H9 (cell line): ENCODE data around the gene RPS19. TPM values are rescaled to one million over a fixed set of nuclear protein-coding genes. Genes with fewer than 3 reads are reported as not detected.

Experiments used
- DNase-seq: peaks from one replicate; pipeline ENCODE4 v3.0.0-alpha.2; 2017
- H2AFZ ChIP-seq: one replicate; pipeline ENCODE4 v1.6.1; 2013; ENCODE audit warnings: mild to moderate bottlenecking, low read length, control low read depth, moderate library complexity
- H2AK5ac ChIP-seq: 2 replicates; pipeline ENCODE4 v1.6.1; 2013; ENCODE audit warnings: low read length, control low read depth, mixed read lengths; ENCODE audit not compliant: insufficient read length
- H2BK120ac ChIP-seq: one replicate; pipeline ENCODE4 v1.6.1; 2013; ENCODE audit warnings: low read depth, mild to moderate bottlenecking, low read length, control low read depth, inconsistent platforms; ENCODE audit not compliant: poor library complexity, severe bottlenecking
- H2BK12ac ChIP-seq: 2 replicates; pipeline ENCODE4 v1.6.1; 2013; ENCODE audit warnings: low read length, control low read depth, mixed read lengths, low read depth; ENCODE audit not compliant: insufficient read length
- H2BK15ac ChIP-seq: 2 replicates; pipeline ENCODE4 v1.6.1; 2013; ENCODE audit warnings: low read depth, low read length, control low read depth
- H2BK20ac ChIP-seq: one replicate; pipeline ENCODE4 v1.6.1; 2013; ENCODE audit warnings: low read depth, mild to moderate bottlenecking, low read length, control low read depth, inconsistent platforms; ENCODE audit not compliant: poor library complexity, severe bottlenecking
- H2BK5ac ChIP-seq: 2 replicates; pipeline ENCODE4 v1.6.1; 2013; ENCODE audit warnings: low read length, control low read depth, mixed read lengths; ENCODE audit not compliant: insufficient read length
- H3K14ac ChIP-seq: 2 replicates; pipeline ENCODE4 v1.6.1; 2013; ENCODE audit warnings: low read length, control low read depth; ENCODE audit not compliant: insufficient read depth
- H3K18ac ChIP-seq: 2 replicates; pipeline ENCODE4 v1.6.1; 2013; ENCODE audit warnings: low read depth, mild to moderate bottlenecking, mixed read lengths, low read length, control low read depth; ENCODE audit not compliant: insufficient read length
- H3K23ac ChIP-seq: 2 replicates; pipeline ENCODE4 v1.6.1; 2013; ENCODE audit warnings: low read length, control low read depth, mixed read lengths, low read depth; ENCODE audit not compliant: insufficient read length
- H3K23me2 ChIP-seq: 2 replicates; pipeline ENCODE4 v1.6.1; 2013; ENCODE audit warnings: low read depth, mild to moderate bottlenecking, mixed read lengths, low read length, control low read depth; ENCODE audit not compliant: insufficient read length, poor library complexity, severe bottlenecking
- H3K27ac ChIP-seq: 2 replicates; pipeline ENCODE4 v1.5.1; 2013; ENCODE audit warnings: low read length, control low read depth, mixed read lengths, low read depth; ENCODE audit not compliant: insufficient read length
- H3K27me3 ChIP-seq: 2 replicates; pipeline ENCODE4 v1.6.1; 2013; ENCODE audit warnings: low read length, control low read depth, inconsistent platforms; ENCODE audit not compliant: insufficient read depth
- H3K4ac ChIP-seq: 2 replicates; pipeline ENCODE4 v1.6.1; 2013; ENCODE audit warnings: low read depth, mild to moderate bottlenecking, control low read depth, inconsistent platforms, low read length, moderate library complexity
- H3K4me1 ChIP-seq: 2 replicates; pipeline ENCODE4 v1.6.1; 2013; ENCODE audit warnings: low read length, control low read depth, inconsistent platforms; ENCODE audit not compliant: insufficient read depth
- H3K4me2 ChIP-seq: 2 replicates; pipeline ENCODE4 v1.6.1; 2013; ENCODE audit warnings: low read length, control low read depth, mixed read lengths; ENCODE audit not compliant: insufficient read length, insufficient read depth
- H3K56ac ChIP-seq: 2 replicates; pipeline ENCODE4 v1.6.1; 2013; ENCODE audit warnings: low read depth, mild to moderate bottlenecking, mixed read lengths, low read length, control low read depth; ENCODE audit not compliant: insufficient read length
- H3K79me1 ChIP-seq: 2 replicates; pipeline ENCODE4 v1.6.1; 2013; ENCODE audit warnings: low read depth, mild to moderate bottlenecking, moderate library complexity, low read length, control low read depth, inconsistent platforms; ENCODE audit not compliant: insufficient read depth, poor library complexity, severe bottlenecking
- H3K79me2 ChIP-seq: 2 replicates; pipeline ENCODE4 v1.6.1; 2013; ENCODE audit warnings: low read length, control low read depth, inconsistent platforms; ENCODE audit not compliant: insufficient read depth
- H3K9ac ChIP-seq: 2 replicates; pipeline ENCODE4 v1.6.1; 2013; ENCODE audit warnings: low read length, control low read depth, mixed read lengths; ENCODE audit not compliant: insufficient read length; ENCODE audit errors: extremely low read depth
- H3K9me3 ChIP-seq: one replicate; pipeline ENCODE4 v1.6.1; 2013; ENCODE audit warnings: low read depth, low read length, inconsistent platforms; ENCODE audit not compliant: control insufficient read depth
- H3T11ph ChIP-seq: one replicate; pipeline ENCODE4 v1.6.1; 2013; ENCODE audit warnings: mild to moderate bottlenecking, low read length, control low read depth, inconsistent platforms
- H4K20me1 ChIP-seq: one replicate; pipeline ENCODE4 v1.6.1; 2013; ENCODE audit not compliant: control insufficient read depth, insufficient read length, insufficient read depth
- H4K5ac ChIP-seq: 2 replicates; pipeline ENCODE4 v1.6.1; 2013; ENCODE audit warnings: low read depth, mild to moderate bottlenecking, mixed read lengths, low read length, control low read depth; ENCODE audit not compliant: insufficient read length
- H4K8ac ChIP-seq: replicated peaks from 2 replicates; pipeline ENCODE4 v1.6.1; 2013; ENCODE audit warnings: low read length, control low read depth, mixed read lengths, low read depth; ENCODE audit not compliant: insufficient read length
- H4K91ac ChIP-seq: 2 replicates; pipeline ENCODE4 v1.6.1; 2013; ENCODE audit warnings: low read depth, mild to moderate bottlenecking, moderate library complexity, mixed read lengths, low read length, control low read depth; ENCODE audit not compliant: insufficient read length
- H3K27ac Mint-ChIP-seq, 3 experiments: 2 replicates in 2 of 3; 3 replicates in 1 of 3; pipeline ENCODE4 v1.8.0; 2020 to 2021; ENCODE audit warnings: mixed read lengths in 3 of 3, mild to moderate bottlenecking in 1 of 3, moderate library complexity in 1 of 3
- H3K27me3 Mint-ChIP-seq: 2 replicates; pipeline ENCODE4 v1.8.0; 2021; ENCODE audit warnings: low read depth, mild to moderate bottlenecking, moderate library complexity, mixed read lengths
- H3K36me3 Mint-ChIP-seq, 3 experiments: 2 replicates in 2 of 3; 3 replicates in 1 of 3; pipeline ENCODE4 v1.8.0; 2020 to 2021; ENCODE audit warnings: low read depth in 3 of 3, mixed read lengths in 3 of 3; ENCODE audit not compliant: insufficient read depth in 1 of 3
- H3K4me1 Mint-ChIP-seq, 2 experiments: 2 replicates each; pipeline ENCODE4 v1.8.0; 2020; ENCODE audit warnings: mixed read lengths in 2 of 2
- H3K4me3 Mint-ChIP-seq, 2 experiments: 2 replicates in 1 of 2; 3 replicates in 1 of 2; pipeline ENCODE4 v1.8.0; 2020 to 2021; ENCODE audit warnings: mild to moderate bottlenecking in 2 of 2, mixed read lengths in 2 of 2, moderate library complexity in 1 of 2
- H3K9me3 Mint-ChIP-seq, 2 experiments: 2 replicates in 1 of 2; 3 replicates in 1 of 2; pipeline ENCODE4 v1.8.0; 2020; ENCODE audit warnings: mild to moderate bottlenecking in 2 of 2, mixed read lengths in 2 of 2, moderate library complexity in 1 of 2
- CTCF ChIP-seq: fragments of 200-600 bp; sonication (generic); conservative IDR thresholded peaks from 3 replicates; pipeline ENCODE4 v1.8.0; 2021; ENCODE audit warnings: antibody characterized with exemption, mild to moderate bottlenecking
- WGBS: extraction: QIAGEN DNeasy Blood & Tissue Kit; methylation state at CpG from one replicate; pipeline ENCODE4 v1.1.7; 2013; ENCODE audit warnings: missing lambda C conversion rate, low lambda C conversion rate, mixed read lengths; ENCODE audit not compliant: insufficient read length; ENCODE audit errors: extremely low coverage; 5-methylcytosine and 5-hydroxymethylcytosine counted together
- total RNA-seq: library from RNA; stranded (reverse); gene quantifications from 2 replicates; pipeline ENCODE4 v1.2.1, GENCODE V29; 2021

RPS19 gene
- total RNA-seq, 1 experiment from 2014 or later, result 3,024 TPM

GRCh38 chr19:41861846-41862245 lies 1.8 kb downstream of the RPS19 start:
- no peak overlapping the region for H3K18ac ChIP-seq
- H3K36me3 Mint-ChIP-seq, result peaks cover 50 to 63% (median 58%) of the 10 kb centered on the region in 3 experiments
- peaks cover 9% of the 10 kb centered on the region for H3K23me2 ChIP-seq
- H2BK12ac ChIP-seq, result no peak overlapping the region
- H2BK120ac ChIP-seq, result no peak overlapping the region
- H3K27ac ChIP-seq, result no peak overlapping the region
- peak overlapping the region; percentile 68 to 99 (median 94); a peak in 6 of 7 replicates for H3K27ac Mint-ChIP-seq
- H3K79me2 ChIP-seq, result peaks cover 29% of the 10 kb centered on the region
- H4K91ac ChIP-seq, result no peak overlapping the region
- no peak overlapping the region for H2AK5ac ChIP-seq
- H2AFZ ChIP-seq, result no peak overlapping the region
- no peaks in the 10 kb centered on the region; a peak in 1 of 5 replicates for H3K9me3 Mint-ChIP-seq
- no peak overlapping the region for H2BK5ac ChIP-seq
- no peak overlapping the region for H2BK15ac ChIP-seq
- no peak overlapping the region for H3T11ph ChIP-seq
- no peak for TF ChIP-seq CTCF
- no peaks in the 10 kb centered on the region for H4K20me1 ChIP-seq
- no peak overlapping the region for H3K23ac ChIP-seq
- H3K9me3 ChIP-seq, result no peaks in the 10 kb centered on the region
- peaks cover 36 to 46% of the 10 kb centered on the region in 2 experiments for H3K4me1 Mint-ChIP-seq
- WGBS, result no CpG with 5 or more reads among the region's 9 CpGs
- no peak overlapping the region for H4K8ac ChIP-seq
- H3K9ac ChIP-seq, result peak overlapping the region; percentile 99
- H3K4me1 ChIP-seq, result no peaks in the 10 kb centered on the region; the same call in 1 of the 2 replicates
- no peak overlapping the region for H4K5ac ChIP-seq
- H3K4me2 ChIP-seq, result peak overlapping the region; percentile 90
- peak overlapping the region; percentile 84 to 96 for H3K4me3 Mint-ChIP-seq
- H3K56ac ChIP-seq, result no peak overlapping the region
- H3K27me3 ChIP-seq, result no peaks in the 10 kb centered on the region
- H3K4ac ChIP-seq, result no peak overlapping the region
- H3K14ac ChIP-seq, result no peak overlapping the region
- H3K79me1 ChIP-seq, result peaks cover 17% of the 10 kb centered on the region
- H3K27me3 Mint-ChIP-seq, result peaks cover 7% of the 10 kb centered on the region
- H2BK20ac ChIP-seq, result no peak overlapping the region
- no peak for DNase-seq
